GM18873 (cell line): Measurements from ENCODE around the gene SAC3D1.
A peak's percentile ranks its signal among the peaks of the same experiment; 100 is the strongest.
"Not testable (repeated sequence)": the region's sequence is repeated elsewhere in the genome, so short reads cannot be mapped to it uniquely, and the experiment has no call there.

Experiments
- ATAC-seq: cut with Tn5 transposase; IDR thresholded peaks from one replicate; pipeline ENCODE4 v1.9.1; 2021; ENCODE audit warnings: mild to moderate bottlenecking, moderate library complexity, moderate number of reproducible peaks; ENCODE audit not compliant: unreplicated experiment, low FRiP score

SAC3D1 gene

DNA sequence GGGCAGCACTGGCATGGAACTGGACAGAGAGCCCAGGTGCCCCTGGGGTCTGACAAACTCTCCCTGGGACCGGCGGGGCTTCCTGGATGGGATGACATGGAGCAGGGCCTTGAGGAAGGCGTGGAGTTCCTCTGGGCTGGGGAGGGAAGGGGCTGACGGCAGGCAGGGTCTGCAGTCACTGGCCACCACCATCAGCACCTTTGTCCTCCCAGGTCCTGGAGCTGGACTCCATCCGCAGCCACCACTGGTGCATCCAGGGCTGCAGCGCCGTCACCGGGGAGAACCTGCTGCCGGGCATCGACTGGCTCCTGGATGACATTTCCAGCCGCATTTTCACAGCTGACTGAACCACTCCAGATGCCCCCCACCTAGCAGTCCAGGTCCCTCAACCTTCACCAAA is 19.5 kb upstream of the SAC3D1 start:
- no peak for ATAC-seq

GRCh38 chr11:65023502-65023901 is 17.5 kb upstream of the SAC3D1 start:
- ATAC-seq = not testable (repeated sequence)

GRCh38 chr11:65026810-65027209 is 14.2 kb upstream of the SAC3D1 start:
- no peak for ATAC-seq

DNA sequence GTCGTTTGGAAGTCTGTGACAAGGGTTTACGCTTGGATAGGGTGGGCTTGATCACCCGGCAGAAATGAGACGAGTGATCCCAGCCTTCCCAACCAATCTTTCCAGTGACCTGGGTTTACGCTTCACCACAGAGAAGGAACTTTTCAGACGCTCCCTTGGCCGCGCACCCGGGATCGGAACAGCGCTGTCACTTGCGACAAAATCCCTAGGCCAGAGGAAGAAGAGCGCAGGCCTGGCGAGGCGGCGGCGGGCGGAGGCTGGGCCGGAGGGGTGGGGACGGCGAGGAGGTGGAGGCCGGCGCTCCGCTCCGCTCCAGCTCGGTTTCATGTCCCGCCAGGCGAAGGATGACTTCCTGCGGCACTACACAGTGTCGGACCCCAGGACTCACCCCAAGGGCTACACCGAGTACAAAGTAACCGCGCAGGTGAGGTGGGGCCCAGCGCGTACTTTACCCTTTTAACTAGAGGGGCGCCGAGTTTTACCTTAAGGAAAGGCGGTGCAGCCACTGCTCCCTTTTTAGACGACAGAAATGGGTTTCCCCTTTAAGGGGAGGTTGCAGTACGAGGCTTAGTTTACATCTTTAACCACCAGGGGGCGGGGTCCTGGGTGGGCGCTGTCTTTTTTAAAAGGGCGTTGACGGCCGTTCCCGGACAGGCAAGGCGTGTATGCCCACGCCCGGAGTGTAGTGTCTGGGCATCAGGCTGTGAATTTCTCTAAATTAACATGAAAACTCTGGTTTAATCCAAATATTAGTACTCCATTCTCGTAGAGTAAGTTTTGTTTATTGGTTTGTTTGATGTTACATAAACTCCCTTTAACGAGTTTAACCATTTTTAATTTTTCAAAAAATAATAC is 13.6 kb upstream of the SAC3D1 start, which contains the start of gene SNX15:
TSS of gene SNX15 (plus strand) at position 227 of the 855 bp plus-strand sequence. CDS start at position 326, 99 bp downstream.
- ATAC-seq = peak; percentile 78

GRCh38 chr11:65032216-65032615 is 8.8 kb upstream of the SAC3D1 start:
- no peak for ATAC-seq

GRCh38 chr11:65034423-65034822 is 6.6 kb upstream of the SAC3D1 start:
- ATAC-seq = no peak

GRCh38 chr11:65035579-65035978 is 5.4 kb upstream of the SAC3D1 start:
- ATAC-seq = no peak

DNA sequence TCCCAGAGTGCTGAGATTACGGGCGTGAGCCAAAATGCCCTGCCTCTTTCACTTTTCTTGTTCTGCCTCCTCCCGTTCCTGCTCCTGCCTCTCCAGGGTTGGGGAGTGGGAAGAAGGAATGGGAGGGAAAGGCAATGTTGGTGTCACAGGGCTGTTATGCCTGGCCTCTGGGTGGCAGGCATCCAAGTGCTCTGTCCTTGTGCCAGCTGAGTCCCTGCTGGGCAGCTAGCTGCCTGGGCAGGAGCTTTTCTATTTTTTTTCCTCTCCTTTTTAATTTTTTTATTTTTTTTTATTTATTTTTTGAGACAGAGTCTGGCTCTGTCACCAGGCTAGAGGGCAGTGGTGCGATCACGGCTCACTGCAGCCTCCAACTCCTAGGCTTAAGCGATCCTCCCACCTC is 4.1 kb upstream of the SAC3D1 start:
- no peak for ATAC-seq

DNA sequence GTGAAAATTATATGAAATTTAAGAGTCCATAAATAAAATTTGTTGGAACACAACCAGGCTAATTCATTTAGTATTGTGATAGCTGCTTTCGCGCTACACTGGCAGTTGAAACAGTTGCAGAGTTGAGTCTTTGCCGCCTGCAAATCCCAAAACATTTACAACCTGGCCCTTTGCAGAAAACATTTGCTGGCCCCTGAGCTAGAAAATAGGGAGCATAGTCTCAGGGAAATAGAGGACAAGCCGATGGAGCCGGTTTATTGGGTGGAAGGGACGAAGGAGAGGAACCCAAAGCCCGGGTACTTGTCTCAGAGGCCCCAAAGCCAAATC is 527 bp upstream of the SAC3D1 start:
- no peak for ATAC-seq

DNA sequence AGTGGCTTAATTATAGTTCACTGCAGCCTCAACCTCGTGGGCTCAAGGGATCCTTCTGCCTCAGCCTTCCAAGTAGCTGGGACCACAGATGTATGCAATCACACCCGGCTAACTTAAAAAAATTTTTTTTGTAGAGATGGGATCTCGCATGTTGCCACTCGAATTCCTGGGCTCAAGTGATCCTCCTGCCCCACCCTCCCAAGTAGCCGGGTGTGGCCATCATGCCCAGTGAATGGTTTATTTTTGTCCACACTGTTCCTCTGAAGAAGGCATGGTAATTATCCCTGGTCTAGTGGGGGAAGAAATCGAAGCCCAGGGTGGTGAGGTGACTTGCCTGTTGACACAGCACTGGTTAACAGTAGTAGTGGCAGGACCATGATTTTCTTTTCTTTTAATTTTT is 1.9 kb downstream of the SAC3D1 start:
- ATAC-seq = no peak

GRCh38 chr11:65043881-65044501 is 3.0 kb downstream of the SAC3D1 start:
- no peak for ATAC-seq

GRCh38 chr11:65045061-65045460 is 4.1 kb downstream of the SAC3D1 start:
- no peak for ATAC-seq

DNA sequence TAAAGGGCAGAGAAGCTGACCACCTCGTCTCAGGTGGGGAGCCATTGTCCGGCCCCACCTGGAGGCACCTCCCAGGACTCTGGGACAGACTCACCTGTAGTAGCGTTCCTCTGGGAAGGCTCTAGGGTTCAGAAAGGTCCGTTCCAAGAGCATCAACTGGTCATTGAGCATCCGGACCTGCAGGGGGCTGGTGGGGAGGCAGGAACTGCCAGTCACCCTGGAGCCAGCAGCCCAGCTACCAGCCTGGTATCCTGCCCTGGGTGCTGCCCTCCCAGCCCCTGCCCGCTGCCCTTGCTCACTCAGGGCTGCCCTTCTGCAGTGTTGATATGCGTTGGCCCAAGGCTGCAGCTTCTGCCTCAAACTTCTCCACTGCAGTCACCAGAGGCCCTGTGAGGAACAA is 4.7 kb downstream of the SAC3D1 start:
- no peak for ATAC-seq

- no peak for ATAC-seq
Measured at GRCh38 chr11:65047581-65048422, 6.8 kb downstream of the SAC3D1 start.

DNA sequence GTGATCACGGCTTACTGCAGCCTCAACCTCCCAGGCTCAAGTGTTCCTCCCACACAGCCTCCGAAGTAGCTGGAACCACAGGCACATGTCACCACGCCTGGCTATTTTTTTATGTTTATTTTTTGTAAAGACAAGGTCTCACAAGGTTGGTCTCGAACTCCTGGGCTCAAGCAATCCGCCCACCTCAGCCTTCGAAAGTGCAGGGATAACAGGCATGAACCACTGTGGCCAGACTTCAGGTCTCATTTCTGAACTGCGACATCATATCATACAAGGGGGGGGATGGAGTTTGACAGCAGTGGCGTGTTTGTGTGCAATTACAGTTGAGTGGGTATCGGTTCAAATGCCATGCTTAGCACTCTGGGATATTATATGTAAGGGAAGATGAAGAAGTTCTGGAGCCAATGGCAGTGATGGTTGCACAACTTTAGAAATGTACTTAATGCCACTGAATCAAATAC is 10.4 kb downstream of the SAC3D1 start:
- no peak for ATAC-seq

DNA sequence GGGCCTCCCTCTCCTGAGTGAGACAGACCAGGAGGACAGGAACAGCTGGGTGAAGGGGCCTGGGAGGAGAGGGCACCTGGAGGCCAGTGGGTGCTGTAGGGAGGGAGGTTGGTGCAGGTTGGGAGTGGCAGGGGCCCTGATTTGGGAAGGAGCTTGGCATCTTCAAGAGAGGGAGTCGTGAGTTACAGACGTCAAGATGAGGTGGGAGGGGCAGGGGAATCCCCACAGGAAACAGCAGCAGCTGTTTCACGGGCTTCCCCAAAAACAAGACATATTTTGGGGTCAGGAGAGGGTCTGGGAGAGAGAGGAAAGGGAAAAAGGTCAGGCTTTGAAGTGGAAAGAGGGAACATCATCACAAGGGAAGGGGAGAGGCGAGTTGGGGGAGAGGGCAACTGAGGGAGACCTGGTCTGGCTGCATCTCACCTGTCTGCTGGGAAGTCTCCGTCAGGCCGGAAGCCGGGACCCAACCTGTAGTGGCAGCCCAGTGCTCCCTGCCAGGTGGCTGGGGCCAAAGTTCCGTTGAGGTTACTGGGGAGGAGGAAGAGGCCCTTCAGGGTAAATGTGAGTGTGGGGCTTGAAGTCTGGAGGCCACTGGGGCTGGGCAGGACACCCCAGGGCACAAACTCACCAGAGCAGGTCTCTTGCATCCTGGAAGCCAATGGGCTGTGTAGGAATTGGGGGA is 13.0 kb downstream of the SAC3D1 start:
- no peak for ATAC-seq

- no peak for ATAC-seq
Measured at GRCh38 chr11:65055538-65055937, 14.5 kb downstream of the SAC3D1 start.

DNA sequence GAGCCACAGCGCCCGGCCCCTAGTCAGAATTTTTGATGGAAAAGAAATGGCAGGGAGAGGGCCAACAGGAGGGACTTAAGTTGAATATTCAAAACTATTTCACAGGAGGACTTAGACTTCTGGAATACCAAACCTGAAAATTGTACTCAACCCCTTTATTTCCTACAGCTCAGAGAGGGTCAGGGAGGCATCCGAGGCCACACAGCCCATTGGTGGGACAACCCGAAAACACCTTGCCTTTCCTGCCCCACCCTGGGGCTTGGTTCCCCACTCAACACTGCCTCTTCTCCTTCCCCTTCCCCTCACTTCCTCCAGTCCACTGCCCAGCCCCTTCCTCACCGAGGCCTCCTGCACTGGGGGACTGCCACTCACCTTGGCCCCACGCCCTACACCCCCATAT is 16.0 kb downstream of the SAC3D1 start:
- no peak for ATAC-seq

GRCh38 chr11:65057526-65057925 is 16.5 kb downstream of the SAC3D1 start:
- ATAC-seq = no peak

DNA sequence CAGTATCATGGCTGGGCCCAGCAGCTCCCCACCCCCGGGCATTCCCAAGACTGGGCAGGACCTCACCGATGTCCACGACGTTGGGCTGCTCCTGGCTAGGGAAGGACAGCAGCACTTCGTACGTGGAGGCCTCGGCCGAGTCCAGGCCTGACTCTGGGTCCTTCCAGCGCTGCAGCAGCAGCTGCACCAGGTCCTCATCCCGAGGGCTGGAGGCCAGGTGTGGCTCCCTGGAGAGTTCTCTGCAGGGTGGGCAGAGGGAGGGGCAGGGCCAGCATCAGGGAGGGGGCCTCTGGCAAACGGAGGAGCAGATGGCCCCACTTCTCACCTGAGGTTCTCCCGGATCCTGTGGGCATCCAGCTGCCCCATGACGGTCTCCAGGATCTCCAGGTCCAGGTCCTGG is 17.0 kb downstream of the SAC3D1 start:
- no peak for ATAC-seq
